ENCODE results near the gene TRERF1.

GRCh38 chr6:42254505-42254904 lies 197.2 kb downstream of the TRERF1 start:
- no peak for TF ChIP-seq CTCF (conservative IDR thresholded peaks at IDR 0.05)
- no peak for TF ChIP-seq EZH2 (IDR thresholded peaks at IDR 0.05; ENCODE audit: low read depth)
